C4-2B (cell line): ENCODE data around the gene ATP13A2.
"Not testable (repeated sequence)": the region's sequence is repeated elsewhere in the genome, so short reads cannot be mapped to it uniquely, and the experiment has no call there.

Experiments used
- CTCF ChIP-seq: fragments of 450-650 bp; conservative IDR thresholded peaks from 2 replicates; pipeline ENCODE4 v1.5.1; 2017; ENCODE audit warnings: mild to moderate bottlenecking
- ZFX ChIP-seq: fragments of 450-650 bp; IDR thresholded peaks from 2 replicates; pipeline ENCODE4 v1.6.1; 2017

GRCh38 chr1:16936580-16936979 lies 75.1 kb downstream of the ATP13A2 start:
- not testable (repeated sequence) for TF ChIP-seq CTCF, ZFX
